Left ventricle myocardium inferior (tissue), 1 donor: ENCODE results near the gene TCEANC2. TPM values are rescaled to one million over a fixed set of nuclear protein-coding genes. Genes with fewer than 3 reads are reported as not detected.
A peak's percentile ranks its signal among the peaks of the same experiment; 100 is the strongest.

Source experiments
- DNase-seq: peaks from one replicate; pipeline ENCODE4 v3.0.0-alpha.2; 2020
- H3K27ac ChIP-seq: fragments of 200-600 bp; replicated peaks from 2 replicates; pipeline ENCODE4 v1.8.0; 2021
- H3K27me3 ChIP-seq: fragments of 200-600 bp; 2 replicates; pipeline ENCODE4 v1.8.0; 2021; ENCODE audit warnings: low read depth
- H3K36me3 ChIP-seq: fragments of 200-600 bp; 2 replicates; pipeline ENCODE4 v1.8.0; 2021
- H3K4me1 ChIP-seq: fragments of 200-600 bp; 2 replicates; pipeline ENCODE4 v1.8.0; 2021
- H3K4me3 ChIP-seq: fragments of 200-600 bp; 2 replicates; pipeline ENCODE4 v1.8.0; 2021; ENCODE audit warnings: mild to moderate bottlenecking, moderate library complexity
- H3K9me3 ChIP-seq: fragments of 200-600 bp; replicated peaks from 2 replicates; pipeline ENCODE4 v1.8.0; 2021
- intact Hi-C: fragments of 100-400 bp; cut with micrococcal nuclease; formaldehyde crosslinking; loops from one replicate; pipeline ENCODE4 v1.11.0; 2022
- total RNA-seq: library from RNA; stranded (reverse); fragmentation: NEBNext Ultra II Directional; extraction: Animal tissue kit (Norgen Biotek cat#: 25700); gene quantifications from one replicate; pipeline ENCODE4 v1.2.1, GENCODE V29; 2021
- TF ChIP-seq, protein P1 (sequence below): fragments of 200-600 bp; IDR thresholded peaks from 2 replicates; pipeline ENCODE4 v1.8.0; 2021; ENCODE audit warnings: antibody characterized with exemption, mild to moderate bottlenecking, borderline replicate concordance
- donor health status: DM: no; HTN: yes; CAD: no; lungs with severe emphysema.

Gene TCEANC2
- total RNA-seq, 1 donor from 2014 or later = 5.7 TPM

GRCh38 chr1:54124472-54124871 is 71.1 kb downstream of the TCEANC2 start:
- no peak for DNase-seq
- intact Hi-C loops = no loop called here

GRCh38 chr1:54124906-54125305 is 71.5 kb downstream of the TCEANC2 start:
- intact Hi-C loops = loop anchor here (5.0 kb wide), 1 partner anchor 367 kb away; no protein-coding TSS in a partner anchor
- Histone ChIP-seq H3K36me3 (no peaks in the 10 kb centered on the region), H3K4me3 (no peak overlapping the region), H3K9me3 (no peaks in the 10 kb centered on the region), H3K27me3 (peaks cover 4% of the 10 kb centered on the region), H3K27ac (no peak overlapping the region), H3K4me1 (peaks cover 11% of the 10 kb centered on the region)
- no peak for DNase-seq
- TF ChIP-seq, protein P1, sequence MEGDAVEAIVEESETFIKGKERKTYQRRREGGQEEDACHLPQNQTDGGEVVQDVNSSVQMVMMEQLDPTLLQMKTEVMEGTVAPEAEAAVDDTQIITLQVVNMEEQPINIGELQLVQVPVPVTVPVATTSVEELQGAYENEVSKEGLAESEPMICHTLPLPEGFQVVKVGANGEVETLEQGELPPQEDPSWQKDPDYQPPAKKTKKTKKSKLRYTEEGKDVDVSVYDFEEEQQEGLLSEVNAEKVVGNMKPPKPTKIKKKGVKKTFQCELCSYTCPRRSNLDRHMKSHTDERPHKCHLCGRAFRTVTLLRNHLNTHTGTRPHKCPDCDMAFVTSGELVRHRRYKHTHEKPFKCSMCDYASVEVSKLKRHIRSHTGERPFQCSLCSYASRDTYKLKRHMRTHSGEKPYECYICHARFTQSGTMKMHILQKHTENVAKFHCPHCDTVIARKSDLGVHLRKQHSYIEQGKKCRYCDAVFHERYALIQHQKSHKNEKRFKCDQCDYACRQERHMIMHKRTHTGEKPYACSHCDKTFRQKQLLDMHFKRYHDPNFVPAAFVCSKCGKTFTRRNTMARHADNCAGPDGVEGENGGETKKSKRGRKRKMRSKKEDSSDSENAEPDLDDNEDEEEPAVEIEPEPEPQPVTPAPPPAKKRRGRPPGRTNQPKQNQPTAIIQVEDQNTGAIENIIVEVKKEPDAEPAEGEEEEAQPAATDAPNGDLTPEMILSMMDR = no peak

More at GRCh38 chr1:54124472-54124871, 71.1 kb downstream of the TCEANC2 start:
- no peaks in the 10 kb centered on the region for H3K9me3 ChIP-seq
- no peak overlapping the region for H3K4me3 ChIP-seq
- no peaks in the 10 kb centered on the region for H3K36me3 ChIP-seq
- H3K4me1 ChIP-seq = peaks cover 11% of the 10 kb centered on the region
- TF ChIP-seq, protein P1 = no peak
- peaks cover 4% of the 10 kb centered on the region for H3K27me3 ChIP-seq
- H3K27ac ChIP-seq = no peak overlapping the region

DNA sequence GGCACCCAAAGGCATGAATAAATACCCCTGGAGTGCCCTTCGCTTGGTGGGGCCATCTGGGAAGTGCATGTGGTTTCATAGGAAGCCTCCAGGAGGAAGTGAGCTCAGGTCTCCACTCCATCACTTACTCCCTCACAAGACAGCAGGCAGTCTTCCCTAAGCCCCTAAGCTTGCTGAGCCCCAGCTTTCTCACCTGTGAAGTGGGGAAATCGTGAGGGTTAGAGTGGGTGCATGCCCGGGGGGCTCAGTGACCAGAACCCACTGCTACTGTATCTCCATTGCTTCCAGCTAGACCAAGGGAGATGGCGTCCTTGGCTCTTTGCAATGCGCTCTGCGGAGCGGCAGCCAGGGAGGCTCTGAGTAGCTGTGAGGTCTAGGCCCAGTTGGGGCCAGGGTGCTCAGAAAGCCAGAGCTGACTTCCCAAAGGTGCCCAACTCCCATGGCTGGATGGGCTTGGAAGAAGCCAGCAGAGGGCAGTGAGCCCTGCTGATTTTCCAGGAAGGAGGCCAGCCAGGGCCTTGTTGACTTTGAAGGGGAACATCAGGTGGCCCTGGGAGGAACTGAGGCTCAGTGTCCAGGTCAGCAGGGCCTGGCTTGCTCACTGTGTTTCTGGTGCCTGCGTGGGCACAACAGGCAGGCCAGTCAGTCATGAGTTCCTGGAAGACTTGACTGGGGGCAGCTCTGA is 72.1 kb downstream of the TCEANC2 start:
- no peaks in the 10 kb centered on the region for H3K36me3 ChIP-seq
- H3K4me1 ChIP-seq = peaks cover 11% of the 10 kb centered on the region
- H3K27me3 ChIP-seq = peaks cover under 1% of the 10 kb centered on the region
- no peak overlapping the region for H3K27ac ChIP-seq
- intact Hi-C loops = loop anchor here (5.0 kb wide), 1 partner anchor 367 kb away; no protein-coding TSS in a partner anchor
- TF ChIP-seq, protein P1 = peak; percentile 61
- H3K9me3 ChIP-seq = no peaks in the 10 kb centered on the region
- no peak overlapping the region for H3K4me3 ChIP-seq
- DNase-seq = peak; percentile 32

DNA sequence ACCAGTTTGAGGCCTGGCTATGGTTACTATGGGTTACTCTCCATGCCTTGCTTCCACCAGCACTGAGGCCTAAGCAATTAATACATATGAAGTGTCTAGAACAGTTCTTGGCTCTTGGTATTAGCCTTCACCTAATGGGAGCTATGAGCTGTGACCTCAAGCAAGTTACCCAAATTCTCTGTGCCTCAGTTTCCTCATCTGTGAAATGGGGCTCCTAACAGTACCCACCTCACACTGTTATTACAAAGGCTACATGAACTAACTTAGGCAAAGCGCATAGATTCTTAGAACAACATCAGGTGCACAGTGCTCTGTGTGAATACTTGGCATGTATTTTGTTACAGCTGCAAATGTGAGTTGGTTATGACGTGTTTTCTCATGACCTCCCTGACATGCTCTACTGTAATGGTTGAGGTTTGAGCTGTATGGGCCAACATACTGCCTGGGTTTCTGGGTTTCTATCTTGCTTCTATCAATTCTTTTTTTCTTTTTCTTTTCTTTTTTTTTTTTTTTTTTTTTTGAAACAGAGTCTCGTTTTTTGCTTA is 72.9 kb downstream of the TCEANC2 start:
- intact Hi-C loops = loop anchor here (5.0 kb wide), 1 partner anchor 366 kb away; no protein-coding TSS in a partner anchor
- Histone ChIP-seq H3K36me3 (no peaks in the 10 kb centered on the region), H3K27ac (no peak overlapping the region), H3K27me3 (no peaks in the 10 kb centered on the region), H3K9me3 (no peaks in the 10 kb centered on the region), H3K4me1 (peaks cover 8% of the 10 kb centered on the region), H3K4me3 (no peak overlapping the region)
- TF ChIP-seq, protein P1 = no peak
- no peak for DNase-seq

GRCh38 chr1:54127594-54128300 is 74.3 kb downstream of the TCEANC2 start:
- Histone ChIP-seq H3K4me1 (no peaks in the 10 kb centered on the region), H3K36me3 (no peaks in the 10 kb centered on the region), H3K27me3 (no peaks in the 10 kb centered on the region), H3K4me3 (no peak overlapping the region), H3K27ac (no peak overlapping the region), H3K9me3 (no peaks in the 10 kb centered on the region)
- no peak for DNase-seq
- intact Hi-C loops = loop anchor here (5.0 kb wide), 1 partner anchor 365 kb away; no protein-coding TSS in a partner anchor
- TF ChIP-seq, protein P1 = no peak
